Measurements from ENCODE around the gene SMNDC1.

The SMNDC1 gene

GRCh38 chr10:110340816-110341215 is 36.1 kb upstream of the SMNDC1 start:
- Histone ChIP-seq H2AFZ (ENCODE audit: insufficient read depth, low read length, poor library complexity) (no peak overlapping the region), H3K79me1 (ENCODE audit: low read length) (no peaks in the 10 kb centered on the region), H3K4ac (ENCODE audit: low read depth, low read length) (no peak overlapping the region), H2AK5ac (ENCODE audit: low read length) (no peak overlapping the region), H2BK5ac (ENCODE audit: low read depth, low read length, poor library complexity) (no peak overlapping the region), H3K79me2 (ENCODE audit: control insufficient read depth, insufficient read depth, low read length, poor library complexity) (no peaks in the 10 kb centered on the region), H4K12ac (ENCODE audit: low read depth, low read length) (no peak overlapping the region), H2BK12ac (ENCODE audit: low read length) (no peak overlapping the region), H4K8ac (ENCODE audit: low read depth, low read length) (no peak overlapping the region), H3K36me3 (ENCODE audit: control insufficient read depth in 1 of 2, insufficient read depth in 2 of 2, low read length in 2 of 2) (no peaks in the 10 kb centered on the region), H3K18ac (ENCODE audit: low read length) (no peak overlapping the region), H3K9me3 (ENCODE audit: insufficient read depth, low read depth, low read length) (peaks cover 2% of the 10 kb centered on the region), H3K27me3 (ENCODE audit: insufficient read depth, low read length) (no peaks in the 10 kb centered on the region), H3K9ac (ENCODE audit: low read length) (no peak overlapping the region), H3K27ac (ENCODE audit: low read depth, low read length) (no peak overlapping the region), H2BK120ac (ENCODE audit: insufficient read depth, low read length, poor library complexity) (no peak overlapping the region), H4K91ac (ENCODE audit: low read depth, low read length) (no peak overlapping the region), H3K4me2 (ENCODE audit: low read length) (no peak overlapping the region), H3K4me3 (ENCODE audit: low read depth, low read length) (no peak overlapping the region), H3K14ac (ENCODE audit: low read length) (no peak overlapping the region), H3K4me1 (ENCODE audit: control insufficient read depth in 1 of 2, insufficient read depth in 2 of 2, low read length in 2 of 2) (no peaks in the 10 kb centered on the region), H3K23ac (ENCODE audit: low read length) (no peak overlapping the region)
- no peak for DNase-seq
- WGBS (ENCODE audit: extremely low coverage, insufficient coverage, insufficient read length) = no CpG with 5 or more reads among the region's 6 CpGs

DNA sequence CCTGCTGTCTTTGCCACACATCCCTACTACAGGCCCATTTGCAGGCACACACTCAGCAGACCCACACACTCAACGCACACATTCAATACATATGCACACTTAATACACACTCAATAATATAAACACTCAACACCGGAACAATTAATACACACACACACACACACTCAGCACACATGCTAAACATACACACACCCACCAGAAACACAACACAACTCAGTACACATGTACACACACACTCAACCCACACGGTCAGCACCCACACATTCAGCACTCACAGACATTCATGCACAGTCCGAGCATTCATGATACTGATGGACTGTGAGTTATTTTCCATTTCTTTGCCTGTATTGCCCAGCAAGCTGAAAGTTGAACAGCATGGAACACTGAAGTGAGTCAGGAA is 35.4 kb upstream of the SMNDC1 start:
- H4K8ac ChIP-seq (ENCODE audit: low read depth, low read length) = no peak overlapping the region
- no peak overlapping the region for H4K12ac ChIP-seq (ENCODE audit: low read depth, low read length)
- no peak overlapping the region for H2BK5ac ChIP-seq (ENCODE audit: low read depth, low read length, poor library complexity)
- no peaks in the 10 kb centered on the region for H3K79me1 ChIP-seq (ENCODE audit: low read length)
- no peak overlapping the region for H3K27ac ChIP-seq (ENCODE audit: low read depth, low read length)
- no peak overlapping the region for H3K4me2 ChIP-seq (ENCODE audit: low read length)
- no peak for DNase-seq
- peaks cover 2% of the 10 kb centered on the region for H3K9me3 ChIP-seq (ENCODE audit: insufficient read depth, low read depth, low read length)
- no peak overlapping the region for H2AK5ac ChIP-seq (ENCODE audit: low read length)
- H3K4ac ChIP-seq (ENCODE audit: low read depth, low read length) = no peak overlapping the region
- H3K14ac ChIP-seq (ENCODE audit: low read length) = no peak overlapping the region
- H4K91ac ChIP-seq (ENCODE audit: low read depth, low read length) = no peak overlapping the region
- no peak overlapping the region for H3K18ac ChIP-seq (ENCODE audit: low read length)
- no CpG with 5 or more reads among the region's 4 CpGs for WGBS (ENCODE audit: extremely low coverage, insufficient coverage, insufficient read length)
- H2BK12ac ChIP-seq (ENCODE audit: low read length) = no peak overlapping the region
- no peak overlapping the region for H3K23ac ChIP-seq (ENCODE audit: low read length)
- no peak overlapping the region for H2BK120ac ChIP-seq (ENCODE audit: insufficient read depth, low read length, poor library complexity)
- H3K36me3 ChIP-seq (ENCODE audit: control insufficient read depth in 1 of 2, insufficient read depth in 2 of 2, low read length in 2 of 2) = no peaks in the 10 kb centered on the region
- no peaks in the 10 kb centered on the region for H3K27me3 ChIP-seq (ENCODE audit: insufficient read depth, low read length)
- H3K79me2 ChIP-seq (ENCODE audit: control insufficient read depth, insufficient read depth, low read length, poor library complexity) = no peaks in the 10 kb centered on the region
- no peak overlapping the region for H2AFZ ChIP-seq (ENCODE audit: insufficient read depth, low read length, poor library complexity)
- no peaks in the 10 kb centered on the region for H3K4me1 ChIP-seq (ENCODE audit: control insufficient read depth in 1 of 2, insufficient read depth in 2 of 2, low read length in 2 of 2)
- H3K9ac ChIP-seq (ENCODE audit: low read length) = no peak overlapping the region
- no peak overlapping the region for H3K4me3 ChIP-seq (ENCODE audit: low read depth, low read length)

DNA sequence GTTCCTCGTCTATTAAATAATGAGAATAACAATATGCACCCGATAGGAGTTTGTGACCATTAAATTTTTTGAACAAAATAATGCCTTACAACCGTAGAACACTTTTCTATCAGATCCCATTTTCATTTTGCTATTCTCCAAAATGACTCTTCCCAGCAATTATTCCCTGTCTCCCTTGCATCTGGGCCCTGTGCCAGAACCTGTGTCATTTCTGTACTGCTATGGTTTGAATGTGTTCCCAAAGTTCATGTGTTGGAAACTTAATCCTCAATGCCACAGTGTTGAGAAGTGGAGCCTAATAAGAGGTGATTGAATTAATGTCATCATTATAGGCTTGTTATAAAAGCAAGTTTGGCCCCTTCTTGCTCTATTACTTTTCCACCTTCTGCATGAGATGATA is 33.2 kb upstream of the SMNDC1 start:
- no peak overlapping the region for H4K91ac ChIP-seq (ENCODE audit: low read depth, low read length)
- H3K18ac ChIP-seq (ENCODE audit: low read length) = no peak overlapping the region

GRCh38 chr10:110337401-110337800 is 32.7 kb upstream of the SMNDC1 start:
- Histone ChIP-seq H3K9ac (ENCODE audit: low read length) (no peak overlapping the region), H3K9me3 (ENCODE audit: insufficient read depth, low read depth, low read length) (no peaks in the 10 kb centered on the region), H2AFZ (ENCODE audit: insufficient read depth, low read length, poor library complexity) (no peak overlapping the region), H3K14ac (ENCODE audit: low read length) (no peak overlapping the region), H4K12ac (ENCODE audit: low read depth, low read length) (no peak overlapping the region), H2BK5ac (ENCODE audit: low read depth, low read length, poor library complexity) (no peak overlapping the region), H2BK12ac (ENCODE audit: low read length) (no peak overlapping the region), H3K4ac (ENCODE audit: low read depth, low read length) (no peak overlapping the region), H3K4me3 (ENCODE audit: low read depth, low read length) (no peak overlapping the region), H3K18ac (ENCODE audit: low read length) (no peak overlapping the region), H4K91ac (ENCODE audit: low read depth, low read length) (no peak overlapping the region), H3K27ac (ENCODE audit: low read depth, low read length) (no peak overlapping the region), H3K4me1 (ENCODE audit: control insufficient read depth in 1 of 2, insufficient read depth in 2 of 2, low read length in 2 of 2) (no peaks in the 10 kb centered on the region), H2BK120ac (ENCODE audit: insufficient read depth, low read length, poor library complexity) (no peak overlapping the region), H4K8ac (ENCODE audit: low read depth, low read length) (no peak overlapping the region), H3K79me2 (ENCODE audit: control insufficient read depth, insufficient read depth, low read length, poor library complexity) (no peaks in the 10 kb centered on the region), H3K4me2 (ENCODE audit: low read length) (no peak overlapping the region), H2AK5ac (ENCODE audit: low read length) (no peak overlapping the region), H3K79me1 (ENCODE audit: low read length) (no peaks in the 10 kb centered on the region), H3K23ac (ENCODE audit: low read length) (no peak overlapping the region), H3K36me3 (ENCODE audit: control insufficient read depth in 1 of 2, insufficient read depth in 2 of 2, low read length in 2 of 2) (no peaks in the 10 kb centered on the region), H3K27me3 (ENCODE audit: insufficient read depth, low read length) (no peaks in the 10 kb centered on the region)
- WGBS (ENCODE audit: extremely low coverage, insufficient coverage, insufficient read length) = no CpG with 5 or more reads among the region's 4 CpGs
- DNase-seq = no peak

More for the DNA sequence above, 33.2 kb upstream of the SMNDC1 start:
- Histone ChIP-seq H4K12ac (ENCODE audit: low read depth, low read length) (no peak overlapping the region), H3K9me3 (ENCODE audit: insufficient read depth, low read depth, low read length) (no peaks in the 10 kb centered on the region), H2BK5ac (ENCODE audit: low read depth, low read length, poor library complexity) (no peak overlapping the region), H2BK12ac (ENCODE audit: low read length) (no peak overlapping the region), H3K4ac (ENCODE audit: low read depth, low read length) (no peak overlapping the region), H3K27ac (ENCODE audit: low read depth, low read length) (no peak overlapping the region), H3K23ac (ENCODE audit: low read length) (no peak overlapping the region), H3K9ac (ENCODE audit: low read length) (no peak overlapping the region), H3K14ac (ENCODE audit: low read length) (no peak overlapping the region), H3K36me3 (ENCODE audit: control insufficient read depth in 1 of 2, insufficient read depth in 2 of 2, low read length in 2 of 2) (no peaks in the 10 kb centered on the region), H3K4me1 (ENCODE audit: control insufficient read depth in 1 of 2, insufficient read depth in 2 of 2, low read length in 2 of 2) (no peaks in the 10 kb centered on the region), H3K27me3 (ENCODE audit: insufficient read depth, low read length) (no peaks in the 10 kb centered on the region), H2AK5ac (ENCODE audit: low read length) (no peak overlapping the region), H2AFZ (ENCODE audit: insufficient read depth, low read length, poor library complexity) (no peak overlapping the region), H3K79me1 (ENCODE audit: low read length) (no peaks in the 10 kb centered on the region), H4K8ac (ENCODE audit: low read depth, low read length) (no peak overlapping the region), H2BK120ac (ENCODE audit: insufficient read depth, low read length, poor library complexity) (no peak overlapping the region), H3K4me2 (ENCODE audit: low read length) (no peak overlapping the region), H3K79me2 (ENCODE audit: control insufficient read depth, insufficient read depth, low read length, poor library complexity) (no peaks in the 10 kb centered on the region), H3K4me3 (ENCODE audit: low read depth, low read length) (no peak overlapping the region)
- WGBS (ENCODE audit: extremely low coverage, insufficient coverage, insufficient read length) = no CpG with 5 or more reads among the region's 3 CpGs
- no peak for DNase-seq

Data from trophoblast cell (in vitro differentiated cells and primary cell).